Stimulated activated CD8-positive, alpha-beta memory T cell treated with anti-CD3 and anti-CD28 coated beads, Interleukin-4, amount 100 ng/mL, for 48 hours (primary cell): ENCODE results near the gene CLCNKB.
A peak's percentile ranks its signal among the peaks of the same experiment; 100 is the strongest.
"Not testable (repeated sequence)": the region's sequence is repeated elsewhere in the genome, so short reads cannot be mapped to it uniquely, and the experiment has no call there.

ENCODE experiments used
- DNase-seq: peaks from one replicate; pipeline ENCODE4 v3.0.0-alpha.2; 2020

Gene CLCNKB

DNA sequence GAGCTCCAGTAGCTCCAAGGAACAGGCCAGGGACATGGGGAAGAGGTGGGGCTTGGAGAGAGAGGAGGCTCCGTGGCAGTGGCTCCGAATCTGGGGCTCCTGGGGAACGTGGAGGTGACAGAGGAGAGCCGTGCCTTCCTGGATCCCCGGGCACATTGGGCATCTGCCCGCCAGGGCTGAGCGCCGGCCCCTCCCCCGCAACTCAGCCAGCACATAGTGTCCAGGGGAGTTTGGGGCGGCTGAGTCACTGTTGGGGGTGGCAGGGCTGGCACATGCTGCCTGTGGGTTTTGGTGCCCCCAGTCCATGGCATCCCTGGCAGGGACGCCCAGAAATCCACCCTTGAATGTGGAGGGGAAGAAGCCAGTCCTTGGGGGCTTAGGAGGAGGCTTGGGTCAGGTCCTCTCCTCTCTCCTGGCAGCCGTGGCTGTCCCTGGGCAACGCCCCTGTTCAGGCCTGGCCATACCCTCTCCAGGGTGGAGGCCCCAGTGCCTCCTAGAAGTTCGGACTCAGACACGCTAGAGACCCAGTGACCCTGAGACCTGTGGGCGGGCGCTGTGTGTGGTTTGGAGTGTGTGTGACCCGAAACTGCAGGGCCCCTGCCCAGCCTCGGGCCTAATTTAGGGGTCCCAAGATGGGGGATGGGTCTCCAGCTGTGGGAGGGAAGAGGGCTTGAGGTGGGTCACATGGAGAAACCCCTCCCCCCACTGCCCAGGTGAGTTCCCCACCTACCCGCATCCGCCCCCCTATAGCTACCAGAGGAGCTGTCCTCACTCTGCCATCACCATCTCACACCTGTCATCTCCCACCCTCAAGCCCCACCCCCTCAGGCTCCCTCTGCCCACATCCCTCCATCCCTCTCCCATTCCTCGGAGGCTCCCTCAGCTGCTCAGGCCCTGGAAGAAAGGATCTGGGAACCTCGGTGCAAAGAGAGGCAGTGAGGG is 27.4 kb upstream of the CLCNKB start:
- DNase-seq, result no peak

DNA sequence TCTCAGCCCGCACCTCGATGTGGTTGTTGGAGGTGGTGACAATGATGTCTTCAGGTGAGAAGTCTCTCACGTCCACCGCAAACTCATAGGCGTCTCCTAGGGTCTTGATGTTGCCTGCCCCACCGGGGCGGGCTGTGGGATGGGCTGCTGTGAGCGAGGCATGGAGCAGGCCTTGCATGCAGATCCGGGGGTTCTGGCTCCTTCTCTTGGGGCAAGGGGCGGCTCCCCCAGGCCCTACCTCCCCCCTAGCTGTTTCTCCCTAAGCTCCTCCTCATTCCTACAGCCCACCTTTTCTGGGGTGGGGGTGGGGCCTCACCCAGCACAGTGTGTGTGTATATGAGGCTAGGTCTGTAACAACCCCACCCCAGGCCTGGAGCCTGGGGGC is 26.5 kb upstream of the CLCNKB start:
- no peak for DNase-seq

DNA sequence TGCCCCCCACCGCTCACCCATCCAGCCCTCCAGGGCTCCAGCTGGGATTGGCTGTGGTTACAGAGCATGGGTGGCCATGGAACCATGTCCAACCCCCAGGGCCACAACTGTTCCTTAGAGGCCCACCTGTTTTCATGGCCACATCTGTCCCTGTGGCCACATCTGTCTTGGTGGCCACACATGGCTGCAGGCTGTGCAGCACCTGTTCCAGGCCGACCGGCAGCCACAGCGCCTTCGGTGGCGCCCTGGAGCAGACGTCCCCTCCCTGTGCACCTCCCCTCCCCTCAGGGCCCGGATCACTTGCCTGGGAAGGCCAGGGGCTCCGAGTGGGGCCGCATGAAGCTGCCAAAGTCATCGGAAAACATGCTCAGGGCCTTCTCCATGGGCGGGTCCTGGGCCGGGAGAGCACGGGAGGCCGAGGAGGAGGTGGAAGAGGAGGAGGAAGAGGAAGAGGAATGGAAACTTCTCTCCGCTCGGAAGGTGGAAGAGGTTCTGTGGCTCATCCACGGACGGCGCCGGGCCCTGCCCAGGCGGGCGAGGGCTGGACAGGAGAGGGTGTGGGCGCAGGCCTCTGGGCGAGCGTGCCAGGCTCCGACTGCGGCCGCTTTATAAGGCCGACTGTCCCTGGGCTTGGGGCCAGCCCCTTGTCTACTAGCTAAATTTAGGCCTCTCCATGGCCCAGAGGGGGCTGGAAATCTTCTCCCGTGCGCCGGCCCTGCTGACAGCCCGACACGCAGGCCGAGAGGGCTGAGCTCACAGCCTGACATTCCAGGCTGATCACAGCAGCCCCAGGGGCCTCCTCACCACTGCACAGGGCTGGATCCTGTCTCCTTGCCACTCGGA is 25.9 kb upstream of the CLCNKB start, which contains the start of gene HSPB7:
HSPB7 (minus strand) TSS at position 583 of the 843 bp plus-strand sequence; CDS start at position 503, 80 bp downstream.
- no peak for DNase-seq

DNA sequence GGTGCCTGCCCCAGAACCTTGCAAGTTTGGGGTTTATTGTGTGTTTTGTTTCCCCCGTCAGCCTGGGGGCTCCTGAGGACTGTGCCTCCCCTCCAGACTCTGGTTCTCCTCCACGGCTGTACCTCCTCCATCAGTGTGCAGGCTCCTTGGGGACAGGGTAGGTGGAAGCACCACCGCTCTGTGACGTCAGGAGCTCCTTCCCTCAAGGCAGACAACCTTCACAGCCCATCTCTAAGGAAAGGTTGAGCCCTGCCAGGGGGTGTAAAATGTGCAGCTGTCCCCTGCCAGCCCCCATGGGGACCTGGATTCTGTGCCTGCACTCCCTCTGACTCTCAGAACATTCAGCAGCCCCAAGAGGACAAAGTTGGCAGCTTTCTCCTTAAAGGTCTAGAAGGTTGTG is 25.3 kb upstream of the CLCNKB start:
- no peak for DNase-seq

DNA sequence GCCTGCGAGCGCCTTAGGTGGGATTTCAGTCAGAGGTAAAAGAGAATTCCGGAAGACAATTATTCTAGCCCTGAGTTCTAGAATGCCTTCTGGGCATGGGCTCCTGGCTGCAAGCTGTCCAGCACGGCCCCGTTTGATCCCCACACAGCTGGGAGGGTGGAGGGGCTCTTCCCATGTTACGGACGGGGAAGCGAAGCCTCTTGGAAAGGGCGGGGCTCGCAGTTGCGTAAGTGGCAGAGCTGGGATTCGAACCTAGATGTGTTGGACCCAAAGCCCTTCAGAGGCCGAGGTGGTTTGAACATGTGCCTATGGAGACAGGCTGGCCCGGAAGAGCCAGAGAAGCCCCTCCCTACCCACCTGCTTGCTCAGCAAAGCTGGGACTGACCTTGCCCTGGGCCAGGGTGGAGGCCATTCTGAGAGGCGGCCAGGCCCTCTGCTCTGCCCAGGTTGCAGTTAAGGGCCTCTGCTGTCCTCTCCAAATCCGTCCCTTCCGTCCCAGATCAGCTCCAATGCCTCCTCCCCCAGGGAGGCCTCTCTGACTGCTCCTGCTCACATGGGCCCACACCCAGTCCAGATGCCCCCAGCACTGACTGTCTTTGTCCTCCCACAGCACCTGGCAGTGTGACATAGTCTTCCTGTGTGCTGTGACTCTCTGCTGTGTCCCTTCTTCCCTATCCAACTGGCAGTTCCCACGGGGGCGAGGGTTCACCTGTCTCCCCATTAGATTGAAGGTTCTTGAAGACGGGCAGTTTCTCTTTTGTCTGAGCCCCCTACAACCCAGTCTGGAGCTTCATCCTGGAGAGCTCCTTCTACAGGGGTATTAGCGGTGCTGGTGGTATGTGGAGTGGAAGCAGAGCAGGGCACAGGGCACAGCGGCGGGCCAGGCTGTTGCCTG is 24.6 kb upstream of the CLCNKB start:
- DNase-seq, result no peak

DNA sequence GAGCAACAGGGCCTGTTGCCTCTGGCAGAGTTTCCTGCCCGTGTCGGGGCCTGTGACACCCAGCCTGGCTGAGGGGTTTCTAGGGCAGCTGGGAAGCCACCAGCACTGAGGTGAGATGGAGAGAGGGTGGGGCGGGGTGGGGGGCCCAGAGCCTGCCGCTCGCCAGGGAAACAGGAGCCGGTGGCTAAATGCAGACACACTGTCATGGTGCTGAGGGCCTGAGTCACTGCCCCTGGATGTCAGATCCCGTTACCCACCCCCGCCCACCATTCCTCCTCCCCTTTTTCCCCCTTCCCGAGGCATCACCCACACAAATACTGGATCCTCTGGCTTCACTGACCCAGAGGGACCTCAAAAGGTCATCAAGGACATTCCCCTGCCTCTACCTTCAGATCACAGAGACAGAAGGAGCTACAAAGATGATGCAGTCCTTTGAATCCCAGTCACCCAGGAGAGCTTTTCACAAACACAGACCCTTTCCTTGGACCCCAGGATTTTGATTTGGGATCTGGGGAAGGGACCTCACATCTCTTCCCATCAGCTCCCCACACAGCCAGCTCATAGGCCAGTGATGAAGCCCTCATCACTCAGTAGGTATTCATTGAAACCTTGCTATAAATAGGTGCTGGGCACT is 23.8 kb upstream of the CLCNKB start:
- DNase-seq, result no peak

DNA sequence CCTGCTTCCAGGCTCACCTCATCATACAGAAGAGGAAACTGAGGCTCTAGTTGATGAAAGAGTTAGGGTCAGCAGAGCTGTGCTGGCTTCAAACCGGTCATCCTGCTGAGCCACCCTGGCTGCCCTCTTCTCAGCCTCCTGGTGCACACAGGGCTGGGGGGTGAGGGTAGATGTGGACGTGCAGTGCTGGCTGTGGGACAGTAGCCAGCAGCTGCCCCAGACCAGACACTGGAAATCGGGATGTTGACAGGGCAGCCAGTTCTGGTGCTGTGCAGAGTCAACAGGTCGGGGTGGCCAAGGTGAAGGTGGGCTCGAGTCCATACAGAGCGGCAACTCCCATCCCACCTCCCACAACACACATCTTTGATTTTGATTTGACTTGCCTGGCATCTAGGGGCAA is 23.3 kb upstream of the CLCNKB start:
- DNase-seq, result no peak

DNA sequence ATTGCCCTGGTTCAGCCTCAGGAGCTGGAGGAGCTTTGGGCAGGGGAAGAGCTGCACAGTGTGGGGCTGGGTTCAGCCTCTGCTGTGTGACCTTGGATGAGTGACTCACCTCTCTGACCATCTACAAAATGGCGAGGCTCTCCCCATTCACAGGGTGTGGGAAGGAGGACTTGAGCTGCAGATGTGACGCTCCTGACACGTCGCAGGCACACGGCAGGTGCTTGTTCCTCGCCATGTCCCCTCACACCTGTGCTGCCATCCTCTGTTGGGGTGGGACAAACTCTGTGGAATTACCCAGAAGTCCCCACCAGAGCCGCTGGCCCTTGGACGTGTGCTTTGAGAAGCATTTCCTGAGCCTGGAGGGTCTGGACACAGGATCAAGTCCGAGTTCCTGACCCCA is 22.7 kb upstream of the CLCNKB start:
- not testable (repeated sequence) for DNase-seq

DNA sequence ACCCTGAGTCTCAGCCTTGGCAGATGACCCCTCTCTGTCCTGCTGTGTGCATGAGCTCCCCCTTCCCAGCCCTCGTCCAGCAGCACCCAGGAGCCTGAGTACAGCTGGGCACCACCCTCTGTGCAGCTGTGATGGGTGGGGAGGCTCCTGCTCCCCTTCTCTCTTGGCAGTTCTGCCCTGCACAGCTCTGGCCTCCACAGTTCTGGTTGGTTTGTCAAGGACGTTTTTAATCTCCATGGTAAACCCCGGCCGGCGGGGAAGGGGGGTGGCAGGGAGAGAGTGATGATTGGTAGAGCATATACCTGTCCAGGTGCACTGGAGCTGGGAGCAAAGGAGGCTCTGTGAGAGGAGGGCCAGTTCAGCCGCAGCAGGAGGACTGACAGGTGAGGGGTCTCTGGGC is 21.9 kb upstream of the CLCNKB start, which contains the start of gene CLCNKA:
CLCNKA (plus strand) TSS at position 356 of the 400 bp plus-strand sequence. CDS start 584 bp downstream, outside the sequence.
- no peak for DNase-seq

DNA sequence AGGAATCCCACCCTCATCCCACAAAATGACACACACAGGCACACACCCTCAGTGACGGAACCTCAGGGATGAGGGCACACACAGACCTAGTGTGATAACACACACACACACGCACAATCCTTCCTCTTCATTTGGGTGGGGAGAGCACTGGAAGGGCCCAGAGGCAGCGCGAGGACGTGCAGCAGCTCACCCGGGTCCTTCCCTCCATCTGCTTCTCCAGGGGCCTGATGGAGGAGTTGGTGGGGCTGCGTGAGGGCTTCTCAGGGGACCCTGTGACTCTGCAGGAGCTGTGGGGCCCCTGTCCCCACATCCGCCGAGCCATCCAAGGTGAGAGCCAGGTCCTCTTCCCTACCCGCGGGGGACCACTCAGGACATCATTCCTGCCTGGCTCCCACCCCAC is 21.2 kb upstream of the CLCNKB start:
- DNase-seq, result no peak

DNA sequence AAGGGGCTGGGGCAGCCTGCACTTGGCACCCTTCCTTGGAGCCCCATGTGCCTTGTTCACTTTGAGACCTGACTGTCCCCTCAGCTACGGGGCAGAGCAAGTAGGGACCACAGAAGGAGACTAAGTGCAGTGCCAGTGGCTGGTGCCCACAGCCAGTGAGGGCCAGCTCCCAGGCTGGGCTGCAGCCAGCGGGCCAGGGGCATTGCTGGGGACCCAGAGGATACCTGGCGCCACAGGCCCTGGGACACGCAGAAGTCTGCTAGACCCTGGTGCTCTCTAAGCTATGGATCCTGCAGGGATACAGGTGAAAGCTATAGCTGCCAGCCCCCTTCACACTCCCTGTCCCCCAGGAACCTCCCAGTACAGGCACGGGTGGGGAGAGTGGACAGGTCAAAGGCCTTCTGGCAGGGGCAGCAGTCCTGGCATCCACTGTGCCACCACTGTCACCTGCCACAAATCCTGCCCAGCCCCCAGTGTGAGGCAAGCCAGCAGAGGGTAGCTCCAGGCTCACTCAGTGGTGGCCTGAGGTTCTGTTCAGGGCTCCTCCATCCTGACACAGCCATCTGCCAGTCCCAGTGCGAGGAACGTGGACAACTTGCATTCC is 20.4 kb upstream of the CLCNKB start:
- no peak for DNase-seq

DNA sequence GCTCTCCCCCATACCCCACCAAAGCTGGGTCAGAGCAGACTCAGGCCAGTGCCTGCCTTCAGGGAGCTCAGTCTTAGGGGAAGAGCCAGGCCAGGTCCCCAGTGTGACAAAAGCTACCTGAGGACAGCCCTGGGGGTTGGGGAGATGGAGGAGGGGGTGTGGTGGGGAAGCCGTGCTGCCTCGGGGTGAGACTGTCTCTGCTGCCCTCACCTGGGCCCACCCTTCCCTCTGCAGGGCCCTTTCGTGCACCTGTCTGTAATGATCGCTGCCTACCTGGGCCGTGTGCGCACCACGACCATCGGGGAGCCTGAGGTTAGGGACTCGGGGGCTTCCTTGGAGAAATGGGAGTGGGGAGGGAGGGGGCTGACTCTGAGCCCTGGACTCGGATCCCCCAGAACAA is 17.3 kb upstream of the CLCNKB start:
- not testable (repeated sequence) for DNase-seq

DNA sequence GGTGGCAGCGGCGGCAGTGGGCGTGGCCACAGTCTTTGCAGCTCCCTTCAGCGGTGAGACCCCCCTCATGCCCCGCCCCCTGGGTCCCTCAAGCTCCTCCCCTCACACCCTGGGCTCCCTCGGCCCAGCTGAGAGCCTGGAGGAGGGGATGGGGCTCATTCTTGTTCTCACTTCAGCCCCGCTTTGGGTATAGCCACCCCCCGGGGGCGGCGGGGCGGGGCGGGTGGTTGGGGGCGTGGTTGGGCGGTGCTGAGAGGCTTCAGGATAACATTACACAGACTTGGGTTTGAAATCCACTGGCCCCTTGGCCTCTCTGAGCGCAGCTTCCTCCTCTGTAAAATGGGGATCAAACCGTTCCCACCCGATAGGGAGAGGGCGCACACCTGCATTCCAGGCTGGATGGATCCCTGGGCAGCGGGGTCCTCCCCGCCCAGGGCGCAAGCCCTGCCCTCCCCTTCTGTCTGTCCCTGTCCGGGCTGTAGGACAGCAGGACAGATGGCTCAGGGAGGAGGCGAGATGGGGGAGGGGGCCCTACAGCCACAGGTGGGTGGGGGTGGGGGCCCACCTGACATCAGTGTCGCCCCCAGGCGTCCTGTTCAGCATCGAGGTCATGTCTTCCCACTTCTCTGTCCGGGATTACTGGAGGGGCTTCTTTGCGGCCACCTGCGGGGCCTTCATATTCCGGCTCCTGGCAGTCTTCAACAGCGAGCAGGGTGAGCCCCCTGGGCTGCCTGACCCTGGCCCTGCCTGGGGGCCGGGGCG is 16.7 kb upstream of the CLCNKB start:
- DNase-seq, result peak; percentile 53

DNA sequence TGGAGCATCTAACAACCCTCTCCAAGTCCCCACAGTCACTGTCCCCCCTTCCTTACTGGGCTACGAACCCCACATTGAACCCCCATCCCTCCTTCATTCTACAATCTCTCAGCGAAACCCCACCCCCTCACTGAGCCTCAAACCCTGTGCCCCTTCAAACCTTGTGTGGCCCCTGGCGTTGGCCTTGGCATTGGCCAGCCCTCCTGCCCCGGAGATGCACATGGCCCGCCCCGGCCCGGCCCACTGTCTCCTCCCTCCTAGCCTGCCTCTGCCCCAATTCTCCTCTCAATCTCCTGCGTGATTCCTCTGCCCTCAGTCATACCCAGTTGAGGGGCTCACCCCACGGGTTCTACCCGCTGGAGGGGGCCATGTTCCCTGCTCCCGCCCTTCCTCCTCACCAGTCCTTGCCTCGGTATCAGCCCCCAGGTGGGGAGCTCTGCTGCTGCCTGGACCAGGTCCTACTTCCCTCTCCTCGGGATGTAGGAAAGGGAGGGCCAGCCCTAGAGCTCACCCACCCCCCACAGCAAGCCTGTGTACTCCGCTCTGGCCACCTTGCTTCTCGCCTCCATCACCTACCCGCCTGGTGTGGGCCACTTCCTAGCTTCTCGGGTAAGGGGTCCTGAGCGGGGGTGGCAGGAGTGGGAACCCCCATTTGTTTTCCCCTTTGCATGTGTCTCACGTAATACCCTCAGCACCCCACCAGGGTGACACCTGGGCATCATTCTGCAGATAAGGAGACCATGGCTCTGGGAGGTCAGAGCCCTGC is 15.2 kb upstream of the CLCNKB start:
- no peak for DNase-seq

DNA sequence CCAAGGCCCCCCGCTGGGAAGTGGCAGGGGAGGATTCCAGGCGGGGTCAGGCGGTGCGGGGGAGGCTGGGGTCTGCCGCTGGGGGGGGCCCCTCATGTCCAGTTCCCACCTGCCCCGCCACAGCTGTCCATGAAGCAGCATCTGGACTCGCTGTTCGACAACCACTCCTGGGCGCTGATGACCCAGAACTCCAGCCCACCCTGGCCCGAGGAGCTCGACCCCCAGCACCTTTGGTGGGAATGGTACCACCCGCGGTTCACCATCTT is 14.6 kb upstream of the CLCNKB start:
- not testable (repeated sequence) for DNase-seq

DNA sequence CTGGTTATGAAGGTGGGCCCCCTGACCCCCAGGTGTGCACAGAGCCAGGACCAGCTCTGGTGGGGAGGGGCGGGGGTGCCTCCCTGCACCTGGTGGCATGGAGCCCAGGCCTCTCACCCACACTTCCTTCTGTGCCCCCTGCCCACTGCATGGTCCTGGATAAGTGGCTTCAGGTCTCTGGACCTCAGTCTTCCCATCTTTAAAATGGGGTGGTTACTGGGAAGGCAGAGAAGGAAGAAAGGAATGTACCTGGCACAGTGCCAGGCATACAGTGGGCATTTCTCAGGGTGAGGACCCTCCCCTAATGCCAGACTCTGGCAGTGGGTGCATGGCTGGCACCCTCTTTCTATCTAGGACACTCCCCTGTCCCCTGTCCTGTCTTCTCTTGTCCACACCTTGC is 14.3 kb upstream of the CLCNKB start:
- no peak for DNase-seq

DNA sequence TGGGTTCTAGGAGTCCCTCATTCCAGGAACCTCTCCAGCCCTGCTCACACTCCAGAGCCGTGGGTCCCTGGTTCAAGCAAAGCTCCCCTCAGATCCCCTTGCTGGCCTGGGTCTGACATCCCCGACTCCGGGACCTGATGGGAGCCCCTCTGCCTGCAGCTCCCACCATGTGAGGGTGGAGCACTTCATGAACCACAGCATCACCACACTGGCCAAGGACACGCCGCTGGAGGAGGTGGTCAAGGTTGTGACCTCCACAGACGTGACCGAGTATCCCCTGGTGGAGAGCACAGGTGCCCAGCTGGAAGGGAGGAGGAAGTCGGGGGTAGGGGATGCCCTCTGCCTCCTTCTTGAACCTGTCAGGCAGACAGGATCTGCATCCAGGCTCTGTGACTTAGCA is 12.0 kb upstream of the CLCNKB start:
- DNase-seq, result no peak

DNA sequence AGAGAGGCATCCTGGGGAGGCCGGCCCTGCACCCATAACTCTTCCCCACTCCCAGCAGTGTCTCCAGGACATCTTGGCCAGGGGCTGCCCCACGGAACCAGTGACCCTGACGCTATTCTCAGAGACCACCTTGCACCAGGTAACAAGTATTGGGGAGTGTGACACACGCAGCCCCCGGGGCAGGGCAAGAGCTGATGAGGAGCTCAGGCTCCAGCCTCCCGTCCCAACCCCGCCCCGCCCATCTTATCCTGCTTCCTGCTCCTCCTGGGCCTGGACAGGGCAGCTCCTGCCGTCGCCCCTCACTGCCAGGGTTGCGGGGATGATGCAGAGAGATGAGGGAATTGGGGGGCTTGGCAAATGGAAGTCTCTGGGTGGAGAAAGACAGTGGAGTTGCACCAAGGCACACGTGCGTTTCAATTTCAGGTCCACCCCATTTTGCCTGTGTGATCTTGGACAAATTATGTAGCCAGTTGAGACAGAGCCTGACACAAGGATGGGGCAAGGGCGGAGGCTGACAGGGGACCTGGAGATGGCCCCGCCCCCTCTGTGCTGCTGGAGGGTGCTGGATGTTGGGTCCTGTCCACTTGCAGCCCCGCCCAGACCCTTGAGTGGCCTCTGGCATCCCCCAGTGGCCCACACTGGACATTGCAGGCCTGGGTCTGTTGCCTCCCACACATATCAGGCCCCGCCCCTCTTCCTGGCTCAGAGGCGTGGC is 11.0 kb upstream of the CLCNKB start:
- DNase-seq, result peak; percentile 78

DNA sequence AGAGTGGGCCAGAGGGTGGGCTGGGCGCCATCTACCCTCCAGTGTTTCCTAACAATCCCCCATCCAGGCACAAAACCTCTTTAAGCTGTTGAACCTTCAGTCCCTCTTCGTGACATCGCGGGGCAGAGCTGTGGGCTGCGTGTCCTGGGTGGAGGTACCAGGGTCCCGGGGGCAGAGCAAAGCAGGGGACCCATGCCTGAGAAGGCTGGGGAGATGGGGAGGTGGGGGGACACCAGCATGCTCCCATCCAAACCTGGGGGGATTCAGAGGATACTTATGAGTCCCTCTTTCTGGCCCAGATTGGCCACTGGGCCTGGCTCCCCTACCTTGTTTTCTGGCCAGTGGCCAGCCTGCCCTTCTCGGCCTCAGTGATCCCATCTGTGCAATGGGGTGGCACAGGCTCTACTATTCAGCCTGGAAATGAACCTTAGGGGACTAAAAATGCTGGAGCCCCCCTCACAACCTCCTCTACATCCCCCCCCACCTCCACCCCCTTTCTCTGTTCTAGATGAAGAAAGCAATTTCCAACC is 10.4 kb upstream of the CLCNKB start:
- not testable (repeated sequence) for DNase-seq
